ENCODE measurements around the gene TSPEAR.

TSPEAR gene

DNA sequence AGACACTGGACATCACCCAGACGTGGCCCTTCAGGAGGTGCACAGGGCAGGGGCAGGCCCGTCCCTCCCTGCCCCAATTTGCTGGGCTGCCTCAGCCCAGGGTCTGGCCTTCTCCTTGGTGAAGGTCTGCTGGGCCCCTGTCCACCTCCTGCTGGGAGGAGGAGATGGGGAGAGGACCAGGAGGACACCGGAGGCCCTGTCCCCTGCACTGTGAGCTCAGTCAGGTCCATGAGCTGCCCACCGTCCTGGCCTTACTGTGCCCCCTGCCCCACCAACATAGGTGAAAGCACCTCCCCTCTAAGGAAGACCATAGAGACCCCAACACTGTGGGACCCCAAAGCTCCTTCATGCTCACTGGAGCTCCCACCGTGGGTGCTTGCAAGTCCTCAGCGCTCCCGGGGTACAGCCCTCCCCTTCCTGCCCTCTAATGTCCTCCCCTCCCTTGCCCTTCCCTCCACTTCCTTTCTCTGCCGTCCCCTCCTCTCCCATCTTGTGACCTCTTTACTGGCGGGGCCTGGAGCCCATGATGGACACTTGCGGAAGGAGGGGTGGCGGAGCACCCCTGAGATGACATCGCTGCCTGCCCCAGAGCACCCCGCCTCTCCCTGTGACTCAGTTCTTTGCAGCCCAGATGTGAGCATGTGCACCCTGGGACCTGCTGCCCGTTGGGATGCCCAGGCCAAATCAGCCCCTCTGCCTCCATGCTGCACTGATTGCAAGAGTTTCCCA lies 251.5 kb downstream of the TSPEAR start:
- no peak for DNase-seq (ENCODE audit: extremely low read depth in 1 of 2, low read depth in 1 of 2)

DNA sequence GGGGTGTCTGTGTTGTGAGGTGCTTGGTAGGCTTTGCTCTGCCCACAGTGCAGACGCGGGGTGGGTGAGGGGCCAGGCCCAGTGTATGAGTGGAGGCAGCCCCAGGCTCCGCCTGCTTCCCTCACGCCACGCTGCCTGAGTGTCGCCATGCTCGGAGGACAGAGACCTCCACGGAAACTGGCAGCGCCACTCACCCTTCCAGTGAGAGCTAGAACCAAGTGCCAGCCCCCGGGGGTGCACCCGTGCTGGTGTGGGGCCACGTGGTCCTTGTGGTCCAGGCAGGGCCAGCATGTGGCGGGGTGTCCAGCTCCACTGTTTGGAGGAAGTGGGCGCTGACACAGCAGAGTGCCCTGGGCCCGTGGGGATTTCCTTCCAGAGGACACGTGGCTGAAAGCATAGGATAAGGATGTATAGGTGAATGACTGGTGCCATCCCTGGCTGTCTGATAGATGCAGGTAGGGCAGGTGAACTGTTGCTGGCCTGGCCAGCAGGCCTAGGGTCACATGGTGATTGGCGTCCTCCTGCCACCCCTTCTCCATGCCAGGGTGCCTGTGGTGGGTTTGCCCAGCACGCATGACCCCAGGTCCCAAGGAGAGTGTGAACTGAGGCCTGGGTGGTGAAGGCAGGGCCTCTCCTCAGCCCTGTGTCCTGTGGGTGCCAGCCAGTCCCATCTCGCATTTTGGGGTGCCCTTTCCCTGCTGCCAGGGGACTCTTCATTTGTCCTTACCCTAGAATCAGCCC lies 252.2 kb downstream of the TSPEAR start:
- DNase-seq (ENCODE audit: extremely low read depth in 1 of 2, low read depth in 1 of 2): no peak

DNA sequence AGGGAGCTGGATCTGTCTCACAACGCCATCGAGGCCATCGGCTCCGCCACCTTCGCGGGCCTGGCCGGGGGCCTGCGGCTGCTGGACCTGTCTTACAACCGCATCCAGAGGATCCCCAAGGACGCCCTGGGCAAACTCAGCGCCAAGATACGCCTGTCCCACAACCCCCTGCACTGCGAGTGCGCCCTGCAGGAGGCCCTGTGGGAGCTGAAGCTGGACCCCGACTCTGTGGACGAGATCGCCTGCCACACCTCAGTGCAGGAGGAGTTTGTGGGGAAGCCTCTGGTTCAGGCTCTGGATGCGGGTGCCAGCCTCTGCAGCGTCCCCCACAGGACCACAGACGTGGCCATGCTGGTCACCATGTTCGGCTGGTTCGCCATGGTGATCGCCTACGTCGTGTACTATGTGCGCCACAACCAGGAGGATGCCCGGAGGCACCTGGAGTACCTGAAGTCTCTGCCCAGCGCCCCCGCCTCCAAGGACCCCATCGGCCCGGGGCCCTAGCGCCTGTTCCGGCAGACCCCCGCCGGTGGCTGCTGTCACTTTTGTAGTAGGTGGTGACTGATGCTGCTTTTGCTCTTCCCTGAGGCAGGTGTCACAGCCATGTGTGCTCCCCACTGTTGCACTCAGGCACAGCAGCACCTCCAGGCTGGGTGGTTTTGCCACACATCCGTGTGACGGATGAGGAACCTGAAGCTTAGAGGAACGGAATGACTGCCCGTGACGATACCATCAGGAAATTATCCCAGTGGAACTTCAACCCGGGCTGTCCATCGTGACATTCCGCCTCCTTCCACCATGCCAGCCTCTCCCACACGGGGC lies 254.2 kb downstream of the TSPEAR start:
- DNase-seq (ENCODE audit: extremely low read depth in 1 of 2, low read depth in 1 of 2): no peak

DNA sequence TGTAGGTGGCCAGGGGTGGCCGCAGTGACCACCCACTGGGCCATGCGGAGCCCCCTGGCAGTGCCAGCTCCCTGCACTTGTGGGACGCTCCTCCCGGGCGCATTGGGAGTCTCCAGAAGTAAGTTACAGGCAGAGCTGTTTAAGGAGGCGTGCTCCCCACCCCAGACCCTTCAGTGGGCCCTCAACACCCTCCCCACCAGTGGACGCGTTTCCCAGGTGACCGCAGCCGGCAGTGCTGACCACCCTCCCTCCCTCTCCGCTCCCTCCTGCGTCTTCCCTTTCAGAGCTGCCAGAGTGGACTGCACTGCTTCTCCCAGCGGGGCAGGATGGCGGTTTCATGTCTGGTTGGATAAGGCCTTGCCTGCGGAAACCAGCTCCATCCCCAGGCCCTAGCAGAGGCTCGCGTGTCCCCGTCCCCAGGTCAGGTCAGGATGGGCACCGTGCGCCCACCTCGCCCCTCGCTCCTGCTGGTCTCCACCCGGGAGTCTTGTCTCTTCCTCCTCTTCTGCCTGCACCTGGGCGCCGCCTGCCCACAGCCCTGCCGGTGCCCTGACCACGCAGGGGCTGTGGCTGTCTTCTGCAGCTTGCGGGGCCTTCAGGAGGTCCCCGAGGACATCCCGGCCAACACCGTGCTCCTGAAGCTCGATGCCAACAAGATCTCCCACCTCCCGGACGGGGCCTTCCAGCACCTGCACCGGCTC lies 255.0 kb downstream of the TSPEAR start:
- DNase-seq (ENCODE audit: extremely low read depth in 1 of 2, low read depth in 1 of 2): no peak

DNA sequence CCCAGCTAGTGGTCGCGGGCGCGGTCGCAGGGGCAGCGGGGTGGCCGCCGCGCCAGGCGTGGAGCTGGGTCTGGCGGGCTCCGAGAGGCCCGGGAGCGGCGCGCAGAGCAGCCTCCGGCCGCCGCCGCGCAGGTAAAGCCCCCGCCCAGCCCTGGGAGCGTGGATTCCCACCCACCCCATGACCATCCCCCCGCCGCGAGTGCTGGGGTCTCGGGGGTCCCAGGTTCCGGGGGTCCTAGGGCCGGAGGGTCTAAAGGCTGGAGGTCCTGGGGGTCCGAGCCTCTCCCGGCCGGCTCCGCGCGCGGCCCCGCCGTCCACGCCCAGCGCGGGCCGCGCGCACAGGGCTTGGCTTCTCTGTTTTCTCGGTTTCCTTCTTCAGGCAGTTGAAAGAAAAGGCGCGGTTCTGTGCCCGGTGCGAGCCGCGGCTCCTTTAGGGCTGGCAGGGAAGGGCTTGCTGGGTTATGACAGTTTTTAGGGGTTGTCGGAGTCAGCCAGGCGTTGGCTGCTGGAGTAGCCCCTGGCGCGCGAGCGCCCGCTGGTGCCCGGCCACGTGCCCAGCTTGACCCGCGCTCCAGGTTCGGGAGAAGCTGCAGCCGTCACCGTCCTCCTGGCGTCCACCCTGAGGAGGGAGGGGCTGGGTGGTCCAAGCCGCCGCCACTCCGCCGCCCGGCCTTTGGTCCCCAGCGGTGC lies 255.7 kb downstream of the TSPEAR start:
- peak in 1 of 2 donors; percentile 4 for DNase-seq (ENCODE audit: extremely low read depth in 1 of 2, low read depth in 1 of 2)

DNA sequence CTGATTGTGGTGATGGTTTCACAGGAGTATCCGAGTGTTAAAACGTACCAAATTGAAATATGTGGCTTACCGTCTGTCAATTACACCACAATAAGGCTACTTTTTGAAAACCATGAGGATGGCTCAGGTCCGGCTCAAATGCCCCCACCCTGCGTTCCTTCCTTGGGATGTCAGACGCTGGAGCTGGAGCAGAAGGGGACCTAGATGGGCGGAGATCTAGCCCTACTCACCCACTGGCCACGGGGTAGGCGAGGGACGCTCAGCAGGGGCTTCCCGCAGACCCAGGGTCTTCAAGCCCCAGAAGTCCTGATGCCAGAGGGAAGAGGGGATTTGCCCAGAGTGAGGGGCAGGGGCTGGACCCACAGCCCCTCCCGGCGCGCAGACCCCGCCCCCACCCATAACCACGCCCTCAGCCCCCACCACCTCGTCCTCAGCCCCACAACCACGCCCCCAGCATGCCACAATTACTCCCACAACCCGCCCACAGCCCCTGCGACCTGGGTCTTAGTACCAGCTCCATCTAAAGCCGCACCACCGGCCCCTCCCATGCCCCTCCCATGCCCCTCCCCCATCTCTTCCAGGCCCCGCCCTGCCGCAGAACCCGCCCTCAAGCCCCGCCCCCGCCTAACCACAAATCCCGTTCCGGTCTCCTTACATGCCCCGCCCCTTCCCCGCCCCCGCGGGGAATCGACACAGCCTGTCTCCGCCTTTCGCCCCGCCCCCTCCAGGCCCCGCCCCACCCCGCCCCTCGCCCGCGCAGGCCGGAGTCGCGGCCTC lies 256.4 kb downstream of the TSPEAR start, which contains the start of gene LRRC3:
Gene LRRC3, plus strand, starts transcription at position 764 of the 777 bp plus-strand sequence. CDS start 1,135 bp downstream, outside the sequence.
- DNase-seq (ENCODE audit: extremely low read depth in 1 of 2, low read depth in 1 of 2): peak; percentile 41 to 71

DNA sequence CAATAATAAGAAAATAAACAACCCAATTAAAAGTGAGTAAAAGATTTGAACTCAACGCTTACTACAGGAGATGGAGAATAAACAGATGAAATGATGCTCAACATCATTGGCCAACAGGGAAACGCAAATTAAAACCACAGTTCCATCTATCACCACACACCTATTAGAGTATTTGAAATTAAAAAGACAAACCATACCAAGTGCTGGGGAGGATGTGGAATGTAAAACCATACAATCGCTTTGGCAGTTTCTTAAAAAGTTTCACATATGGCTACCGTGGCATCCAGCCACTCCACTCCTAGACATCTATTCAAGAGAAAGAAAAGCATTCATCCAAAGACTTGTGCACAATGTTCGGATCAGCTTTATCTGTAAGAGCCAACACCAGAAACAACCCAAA lies 257.3 kb downstream of the TSPEAR start:
- no peak for DNase-seq (ENCODE audit: extremely low read depth in 1 of 2, low read depth in 1 of 2)

DNA sequence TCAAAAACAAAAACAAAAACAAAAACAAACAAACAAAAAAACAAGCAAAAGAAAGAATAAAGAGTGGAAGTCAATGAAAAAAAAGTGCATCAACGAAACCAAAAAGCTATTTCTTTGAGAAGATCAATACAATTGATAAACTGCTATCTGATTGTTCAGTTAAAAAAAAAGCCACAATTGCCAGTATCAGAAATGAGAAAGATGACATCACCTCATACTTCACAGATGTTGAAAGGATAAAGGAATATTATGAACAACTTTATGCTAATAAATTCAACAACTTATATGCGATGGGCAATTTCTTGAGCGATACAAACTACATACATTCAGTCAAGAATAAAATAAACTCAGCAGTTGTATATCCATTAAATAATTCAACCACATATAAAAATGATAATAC lies 258.3 kb downstream of the TSPEAR start:
- DNase-seq (ENCODE audit: extremely low read depth in 1 of 2, low read depth in 1 of 2): no peak

DNA sequence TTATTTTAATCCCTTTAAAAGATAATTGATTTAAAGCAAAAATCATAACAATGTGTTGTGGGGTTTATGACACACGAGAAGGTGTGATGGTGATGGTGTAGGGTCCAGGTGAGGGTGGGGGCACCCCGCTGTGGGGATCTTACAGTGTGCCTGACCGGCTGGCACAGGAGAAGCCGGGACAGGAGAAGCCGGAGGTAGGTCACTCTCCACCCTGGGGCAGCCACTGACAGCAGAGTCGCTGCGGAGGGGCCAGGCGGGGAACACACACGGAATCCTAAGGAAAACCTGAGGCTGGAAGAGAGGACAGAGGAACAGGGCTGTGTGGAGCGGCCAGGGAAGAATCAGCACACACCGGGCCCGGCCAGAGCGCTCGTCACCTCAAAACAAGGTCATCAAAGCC lies 260.4 kb downstream of the TSPEAR start:
- no peak for DNase-seq (ENCODE audit: extremely low read depth in 1 of 2, low read depth in 1 of 2)

DNA sequence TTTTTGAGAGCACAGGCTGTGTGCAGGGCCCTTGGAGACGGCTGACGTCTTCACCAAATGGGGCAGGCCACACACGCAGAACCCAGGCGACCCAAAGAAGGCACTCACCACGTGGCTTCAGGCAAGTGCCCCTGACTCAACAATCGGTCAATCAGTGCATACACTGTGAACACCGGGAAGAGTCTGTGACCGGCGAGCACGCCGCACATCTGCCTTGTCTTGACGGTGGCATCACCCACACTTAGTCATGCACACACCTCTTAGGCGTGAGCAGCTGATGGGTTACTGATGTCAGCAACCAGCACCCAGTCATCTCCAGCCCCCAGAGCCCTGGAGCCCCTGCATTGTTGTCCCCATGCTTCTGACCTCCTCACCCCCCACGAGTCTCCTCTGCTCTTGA lies 261.0 kb downstream of the TSPEAR start:
- no peak for DNase-seq (ENCODE audit: extremely low read depth in 1 of 2, low read depth in 1 of 2)

DNA sequence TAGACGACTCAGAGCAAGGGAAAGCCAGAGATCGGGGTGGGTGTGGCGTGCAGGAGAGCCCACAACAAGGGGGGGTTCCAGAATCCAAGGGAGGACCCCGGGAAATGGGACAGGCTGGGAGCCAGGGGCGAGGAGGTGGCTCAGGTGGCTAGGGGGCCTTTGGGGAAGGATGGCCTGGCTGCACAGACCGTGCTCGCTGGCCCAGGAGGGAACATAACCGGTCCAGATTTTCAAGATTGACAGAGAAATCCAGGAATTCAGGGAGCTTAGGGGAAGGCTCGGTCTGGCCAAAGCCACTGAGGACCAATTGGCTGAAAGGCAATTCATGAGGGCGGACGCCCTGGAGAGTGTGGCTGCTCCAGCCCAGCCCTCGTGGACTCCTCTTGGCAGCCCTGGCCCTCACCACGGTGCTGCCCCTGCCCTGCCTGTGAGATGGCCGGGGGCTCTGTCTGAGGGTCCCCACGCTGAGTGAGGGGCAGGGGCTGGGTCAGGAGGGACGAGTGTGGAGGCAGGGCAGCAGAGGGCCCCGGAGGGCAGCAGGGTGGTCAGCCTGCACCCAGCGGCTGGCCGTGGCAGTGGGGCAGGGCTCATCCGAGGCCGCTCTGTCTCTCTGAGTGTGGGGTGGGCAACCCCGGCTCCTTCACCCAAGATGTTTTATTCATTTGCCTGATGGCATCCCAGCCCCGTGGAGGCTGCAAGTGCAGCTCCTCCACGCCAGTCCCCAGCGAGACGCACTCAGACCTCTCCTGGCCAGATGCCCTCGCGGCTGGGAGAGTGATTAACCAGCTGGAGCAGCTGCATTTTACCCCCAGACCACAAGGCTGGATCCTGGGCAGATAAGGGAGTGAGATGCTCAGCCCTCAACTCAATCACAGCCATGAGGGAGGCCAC lies 261.7 kb downstream of the TSPEAR start:
- DNase-seq (ENCODE audit: extremely low read depth in 1 of 2, low read depth in 1 of 2): no peak

DNA sequence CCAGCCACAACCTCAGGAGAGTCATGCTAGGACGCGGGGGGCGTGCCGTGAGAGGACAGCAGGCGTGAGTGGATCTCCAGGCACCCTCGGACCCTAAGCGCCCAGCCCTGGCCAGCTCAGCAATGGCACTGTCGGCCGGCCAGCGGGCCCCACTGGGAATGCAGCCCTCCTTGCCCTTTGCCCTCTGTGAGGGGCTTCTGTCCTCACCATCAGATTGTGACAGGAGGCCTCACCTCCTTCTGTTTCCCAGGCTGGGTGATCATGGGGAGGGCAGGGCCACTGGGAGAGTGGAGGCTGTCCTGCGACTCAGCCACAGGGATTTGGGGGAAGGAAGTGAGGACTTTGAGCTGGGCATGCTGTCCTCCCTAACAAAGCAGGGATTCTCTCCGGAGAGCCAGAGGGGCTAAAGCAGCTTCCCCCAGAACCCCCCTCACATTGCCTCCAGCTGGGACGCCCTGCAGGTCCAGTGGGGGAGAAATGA lies 262.7 kb downstream of the TSPEAR start:
- DNase-seq (ENCODE audit: extremely low read depth in 1 of 2, low read depth in 1 of 2): no peak
